GM12874 (cell line): ENCODE results near the gene CPB2.

Source experiments
- CTCF ChIP-seq: IDR thresholded peaks from 2 replicates; pipeline ENCODE4 v1.5.1; 2011; ENCODE audit warnings: low read depth, mild to moderate bottlenecking, control low read depth, low read length, moderate library complexity; ENCODE audit not compliant: insufficient read depth

CPB2 gene

GRCh38 chr13:46076827-46077226, 28.0 kb downstream of the CPB2 start:
- TF ChIP-seq CTCF, result no peak

- TF ChIP-seq CTCF, result no peak
Measured at GRCh38 chr13:46075811-46076210, 29.0 kb downstream of the CPB2 start.

GRCh38 chr13:46071590-46072249, 33.1 kb downstream of the CPB2 start:
- TF ChIP-seq CTCF, result no peak

GRCh38 chr13:46063292-46063691, 41.5 kb downstream of the CPB2 start:
- no peak for TF ChIP-seq CTCF

DNA sequence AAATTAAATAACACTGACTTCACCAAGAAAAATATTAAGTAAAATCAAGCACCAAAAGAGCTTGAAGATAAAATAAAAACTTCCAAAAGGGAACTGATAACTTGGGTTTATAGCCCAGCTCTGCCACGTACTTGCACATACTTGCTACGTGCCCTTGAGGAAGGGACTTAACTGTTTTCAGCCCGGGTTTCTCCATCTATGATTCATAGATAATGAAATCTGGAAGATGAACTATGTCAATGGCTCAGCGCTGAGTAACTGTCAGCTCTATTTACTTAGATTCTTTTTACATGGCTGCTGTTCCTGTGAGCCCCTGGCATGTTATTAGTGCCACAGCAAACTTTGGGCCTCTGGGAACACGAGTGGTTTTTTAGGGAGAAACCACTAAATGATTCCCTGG, 42.6 kb downstream of the CPB2 start:
- TF ChIP-seq CTCF, result no peak

GRCh38 chr13:46059405-46059804, 45.4 kb downstream of the CPB2 start:
- no peak for TF ChIP-seq CTCF

DNA sequence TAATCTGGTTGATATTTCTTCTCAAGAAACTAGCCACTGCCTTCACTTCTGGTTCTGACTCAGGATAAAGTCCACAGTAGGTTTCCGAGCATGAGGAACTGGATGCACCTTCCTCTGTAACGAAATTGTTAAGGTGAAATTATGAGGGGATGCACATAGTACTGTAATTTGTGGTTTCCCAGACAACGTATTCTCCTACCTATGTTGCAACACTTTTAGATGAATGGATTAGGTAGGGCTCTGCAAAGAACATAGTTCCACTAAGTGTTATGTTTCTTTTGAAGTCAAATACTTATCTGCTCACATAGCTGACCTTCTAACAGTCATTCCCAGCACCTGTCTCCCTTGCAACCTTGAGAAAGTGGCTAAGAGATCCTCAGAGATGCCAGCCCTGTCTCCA, 46.6 kb downstream of the CPB2 start:
- TF ChIP-seq CTCF, result no peak
